Stimulated activated CD4-positive, alpha-beta T cell treated with anti-CD3 and anti-CD28 coated beads, Interleukin-4, amount 100 ng/mL, for 4 hours (primary cell): ENCODE results near the gene FANCI.

ENCODE experiments used
- DNase-seq, 2 experiments: peaks; one replicate each; pipeline ENCODE4 v3.0.0-alpha.2; 2020

Gene FANCI

GRCh38 chr15:89308236-89308635 lies 64.5 kb downstream of the FANCI start:
- DNase-seq, result no peak

DNA sequence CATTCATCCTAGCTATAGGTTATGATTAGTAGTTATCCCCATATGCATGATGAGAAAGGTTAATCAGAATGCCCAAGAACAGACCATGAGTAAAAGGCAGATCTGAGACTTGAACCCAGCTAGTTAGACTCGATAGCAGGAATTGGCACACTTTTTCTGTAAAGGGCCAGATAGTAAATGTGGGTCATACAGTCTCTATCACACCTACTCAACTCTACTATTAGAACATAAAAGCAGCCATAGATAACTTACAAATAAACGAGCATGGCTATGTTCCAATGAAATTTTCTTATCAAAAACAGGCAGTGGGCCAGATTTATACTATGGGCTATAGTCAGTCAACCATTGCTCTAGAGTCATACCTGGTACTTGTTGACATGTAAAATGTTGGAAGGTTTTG lies 66.2 kb downstream of the FANCI start:
- no peak for DNase-seq

GRCh38 chr15:89315375-89315929 lies 71.7 kb downstream of the FANCI start:
- DNase-seq, result no peak

GRCh38 chr15:89316504-89316903 lies 72.7 kb downstream of the FANCI start:
- no peak for DNase-seq

DNA sequence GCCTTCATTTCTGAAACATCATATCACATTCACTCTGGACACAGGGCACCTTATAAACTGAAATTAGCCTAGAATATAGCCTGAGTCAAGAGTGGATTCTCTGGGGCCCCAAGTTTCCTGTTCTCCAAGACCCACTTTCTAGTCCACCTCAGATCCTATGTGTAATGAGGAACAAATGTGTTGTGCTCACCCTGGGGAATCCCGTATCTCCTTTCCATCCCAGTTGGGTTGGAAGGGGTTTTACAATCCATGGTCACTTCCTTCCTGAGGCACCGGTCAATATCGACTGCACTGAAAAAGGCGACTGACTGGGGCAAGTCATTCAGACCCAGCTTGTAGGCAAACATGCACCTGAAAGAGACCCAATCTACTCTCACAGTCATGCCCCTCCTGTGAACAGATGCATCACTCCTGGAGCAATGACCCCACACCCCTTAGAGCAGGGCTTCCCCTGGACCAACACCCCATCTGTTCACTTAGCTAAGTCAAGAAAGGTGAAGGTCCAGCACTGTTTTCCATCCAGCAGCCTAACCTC lies 73.5 kb downstream of the FANCI start:
- DNase-seq, result no peak

GRCh38 chr15:89319678-89320077 lies 75.9 kb downstream of the FANCI start:
- DNase-seq, result no peak

- no peak for DNase-seq
Measured at GRCh38 chr15:89320200-89320599, 76.4 kb downstream of the FANCI start.

DNA sequence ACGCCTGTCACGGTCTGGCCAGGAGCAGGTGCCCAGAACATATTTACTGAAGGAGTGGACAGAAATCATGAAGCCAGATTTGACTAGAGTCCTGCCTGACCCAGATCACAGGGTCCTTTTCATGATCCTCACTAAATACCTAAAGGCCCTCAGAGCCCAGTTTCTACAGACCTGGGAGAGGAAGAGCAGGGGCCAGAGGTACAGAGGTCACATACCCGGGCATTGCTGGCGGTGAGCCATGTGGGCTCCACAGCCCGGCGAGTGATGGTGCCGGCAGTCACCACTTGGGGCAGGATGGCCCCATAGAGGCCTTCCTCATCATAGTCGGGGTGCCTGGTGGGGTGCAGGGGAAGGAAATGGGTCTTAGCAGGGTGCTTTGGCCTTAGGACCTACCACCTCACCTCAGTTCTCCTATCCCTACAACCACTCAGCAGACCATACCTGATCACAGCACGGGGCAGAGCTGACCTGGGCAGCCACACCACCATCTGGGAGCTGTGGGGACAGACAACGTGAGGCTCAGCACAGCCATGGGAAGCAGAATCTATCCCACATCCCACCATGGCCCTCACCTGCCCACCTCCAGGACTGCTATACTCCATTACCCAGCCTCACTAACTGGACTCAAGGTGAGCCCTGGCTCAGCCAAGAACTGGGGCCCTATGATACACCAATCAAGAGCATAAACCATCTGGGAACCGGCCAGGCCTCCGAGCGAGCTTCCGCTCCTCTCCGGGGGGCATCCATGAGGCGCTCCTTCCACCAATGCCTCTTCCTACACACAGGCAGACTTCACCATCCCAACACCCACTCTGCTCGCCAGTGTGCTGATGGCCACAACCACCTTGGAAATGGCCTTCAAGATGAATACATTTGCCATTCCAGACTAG lies 78.0 kb downstream of the FANCI start:
- no peak for DNase-seq

DNA sequence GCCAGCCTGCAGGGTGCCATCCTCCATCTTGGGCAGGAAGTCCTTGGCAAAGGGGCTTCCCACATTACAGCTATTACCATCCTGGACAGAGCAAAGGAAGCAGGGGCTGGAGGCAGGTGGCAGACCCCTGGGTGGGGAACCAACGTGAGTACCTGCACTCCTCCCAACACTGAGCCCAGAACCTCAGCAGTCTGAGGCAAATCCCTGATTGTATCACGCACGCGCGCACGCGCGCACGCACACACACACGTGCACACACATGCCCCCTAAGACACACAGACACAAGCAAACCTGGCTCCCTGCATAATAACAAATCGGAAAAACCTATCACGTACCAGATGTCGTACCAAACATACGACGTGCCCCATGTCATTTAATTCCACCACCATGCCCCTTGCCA lies 79.0 kb downstream of the FANCI start:
- DNase-seq, result no peak

DNA sequence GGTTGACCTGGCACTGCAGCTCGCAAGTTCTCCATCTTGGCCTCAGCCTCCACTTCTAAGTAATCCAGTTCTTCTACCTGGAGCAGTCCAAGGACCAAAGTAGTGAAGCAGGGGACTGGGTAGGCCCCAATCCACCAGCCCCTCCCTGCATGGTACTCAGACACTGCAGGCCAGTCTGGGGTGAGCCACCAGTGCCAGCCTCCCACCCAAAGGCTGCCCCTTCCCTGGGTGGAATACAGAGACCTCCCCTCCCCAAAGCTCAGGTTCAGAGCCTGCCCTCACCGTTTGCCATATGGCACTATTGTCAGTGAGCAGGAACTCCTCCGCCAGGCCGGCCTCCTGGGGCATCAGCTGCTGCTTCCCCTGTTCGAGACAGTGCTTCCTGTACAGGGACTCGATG lies 80.0 kb downstream of the FANCI start:
- DNase-seq, result no peak

DNA sequence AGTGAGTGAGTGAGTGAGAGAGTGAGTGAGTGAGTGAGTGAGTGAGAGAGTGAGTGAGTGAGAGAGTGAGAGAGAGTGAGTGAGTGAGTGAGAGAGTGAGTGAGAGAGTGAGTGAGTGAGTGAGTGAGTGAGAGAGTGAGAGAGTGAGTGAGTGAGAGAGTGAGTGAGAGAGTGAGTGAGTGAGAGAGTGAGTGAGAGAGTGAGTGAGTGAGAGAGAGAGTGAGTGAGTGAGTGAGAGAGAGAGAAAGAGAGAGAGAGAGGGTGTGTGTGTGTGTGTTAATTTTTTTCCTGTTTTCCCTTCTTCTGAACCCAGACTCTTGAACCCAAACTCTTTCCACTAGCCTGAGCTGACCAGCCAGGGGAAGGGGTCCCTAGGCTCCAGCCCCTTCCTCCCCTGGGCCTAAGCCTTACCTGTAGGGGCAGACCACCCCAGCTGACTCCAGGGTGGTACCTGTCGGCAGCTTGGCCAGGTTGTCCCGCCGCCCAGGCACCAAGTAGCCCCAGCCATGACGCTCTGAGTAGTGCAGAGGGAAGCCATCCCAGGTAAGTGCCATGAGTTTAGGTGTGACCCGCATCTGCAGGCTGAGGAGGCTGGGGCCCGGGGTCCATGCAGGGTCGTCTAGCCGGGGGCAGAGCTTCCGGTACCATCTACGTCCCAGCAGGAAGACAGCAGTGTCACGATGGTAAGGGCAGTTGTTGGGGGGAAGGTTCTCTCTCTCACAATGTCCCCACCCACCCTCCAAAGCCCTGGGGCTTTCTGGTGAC lies 81.4 kb downstream of the FANCI start:
- DNase-seq, result no peak

DNA sequence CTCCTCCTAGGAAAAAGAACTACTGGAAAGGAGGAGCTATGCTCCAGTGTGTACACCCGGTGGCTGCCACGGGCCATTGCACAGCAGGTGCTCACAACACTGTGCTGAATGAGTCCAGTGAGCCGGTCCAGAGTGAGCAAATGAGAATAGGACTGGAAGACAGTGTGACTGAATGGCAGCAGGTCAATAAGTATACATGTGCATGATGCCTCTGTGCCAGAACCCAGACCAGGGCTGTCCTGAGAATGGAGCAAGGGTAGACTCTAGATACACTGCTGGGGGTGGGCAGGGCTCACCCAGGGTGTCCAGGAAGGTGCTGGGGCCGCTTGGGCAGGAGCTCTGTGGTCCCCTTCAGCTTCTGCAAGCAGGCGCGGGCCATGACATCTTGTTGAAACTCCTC lies 82.5 kb downstream of the FANCI start:
- no peak for DNase-seq

DNA sequence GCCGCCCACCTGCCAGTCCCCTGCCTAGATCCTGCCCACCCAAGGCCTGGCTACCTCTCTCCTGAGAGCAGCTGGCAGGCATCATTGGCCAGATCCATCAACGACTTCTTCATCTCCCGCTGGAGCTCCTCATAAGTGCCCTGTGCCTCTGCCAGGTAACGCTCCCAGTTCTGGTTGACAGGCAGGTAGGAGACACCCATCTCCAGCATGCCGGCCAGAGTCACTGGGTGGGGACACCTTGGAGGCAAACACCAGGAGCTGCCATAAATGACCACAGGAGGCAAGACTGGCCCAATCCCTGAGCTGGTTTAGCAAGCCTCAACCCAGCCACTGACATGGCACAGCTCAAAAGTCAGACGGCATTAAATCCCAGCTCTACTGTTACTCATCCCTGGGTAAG lies 83.3 kb downstream of the FANCI start:
- DNase-seq, result no peak

GRCh38 chr15:89328398-89329254 lies 84.8 kb downstream of the FANCI start:
- no peak for DNase-seq

- DNase-seq, result no peak
Measured at GRCh38 chr15:89329329-89330084, 85.7 kb downstream of the FANCI start.

DNA sequence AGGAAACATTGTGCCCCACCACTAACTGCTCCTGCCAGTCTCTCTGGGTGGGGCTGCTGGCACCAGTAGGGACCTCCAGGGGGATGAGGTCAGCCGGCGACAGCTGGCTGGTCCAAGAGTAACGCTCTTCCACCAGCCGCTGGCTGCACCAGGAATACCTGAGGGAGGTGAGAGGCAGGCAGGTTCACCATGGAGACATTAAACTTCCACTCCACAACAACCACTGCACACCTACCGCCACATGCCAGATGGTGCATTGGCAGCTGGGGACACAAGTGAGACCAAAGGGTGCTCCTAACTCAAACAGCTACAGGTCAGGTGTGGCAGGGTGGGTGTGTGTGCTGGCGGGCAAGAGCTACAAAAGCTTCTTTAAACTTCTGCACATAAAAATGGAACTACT lies 86.3 kb downstream of the FANCI start:
- no peak for DNase-seq

- no peak for DNase-seq
Measured at GRCh38 chr15:89330881-89331595, 87.3 kb downstream of the FANCI start.

DNA sequence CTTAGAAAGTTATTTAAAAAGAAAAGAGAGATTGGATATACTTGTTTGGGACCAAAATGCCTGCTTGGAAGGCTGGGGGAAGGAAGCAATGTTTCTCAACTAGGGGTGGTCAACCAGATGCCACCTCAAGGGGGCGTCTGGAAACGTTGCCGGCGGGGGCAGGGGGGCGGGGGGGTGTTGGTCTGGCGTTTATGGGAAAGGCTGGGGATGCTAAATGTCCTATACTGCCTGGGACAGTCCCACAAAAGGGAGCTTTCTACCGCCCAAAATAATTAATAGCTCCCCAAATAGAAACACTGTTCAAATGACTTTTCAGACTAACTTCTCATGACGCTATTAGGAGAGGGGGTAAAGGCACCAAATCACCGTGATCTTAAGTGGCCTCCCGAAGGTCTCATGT lies 88.7 kb downstream of the FANCI start:
- no peak for DNase-seq

GRCh38 chr15:89333011-89333860 lies 89.5 kb downstream of the FANCI start:
- no peak for DNase-seq

- no peak for DNase-seq
Measured at GRCh38 chr15:89333959-89334509, 90.3 kb downstream of the FANCI start.
